Activated T-helper 9 cell treated with anti-CD3 and anti-CD28 coated beads, Interleukin-2, amount 50 U/mL, for 16 hours (primary cell): ENCODE measurements around the gene GMNC.

ENCODE experiments used
- DNase-seq: peaks from one replicate; pipeline ENCODE4 v3.0.0-alpha.2; 2020; ENCODE audit warnings: low read depth

GMNC gene

DNA sequence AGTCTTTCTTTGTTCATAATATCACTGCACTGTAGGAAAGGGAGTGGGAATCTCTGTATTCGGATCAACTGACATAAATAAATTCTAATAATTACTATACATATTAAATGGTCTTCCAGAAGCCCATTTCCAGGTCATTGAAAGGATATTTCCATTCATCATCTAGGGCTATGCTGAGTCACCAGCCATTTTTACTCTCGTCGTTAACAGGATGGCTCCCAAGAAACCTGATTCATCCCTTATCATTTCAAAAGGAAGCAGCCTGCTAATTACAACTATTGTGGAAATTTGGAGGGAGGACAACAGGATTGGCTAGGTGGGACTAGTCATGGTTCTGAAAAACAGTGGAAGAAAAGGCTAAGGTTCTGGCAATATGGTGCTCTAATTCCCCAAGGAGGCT, 13.6 kb downstream of the GMNC start:
- DNase-seq: no peak

GRCh38 chr3:190847436-190847835, 15.1 kb downstream of the GMNC start:
- no peak for DNase-seq

DNA sequence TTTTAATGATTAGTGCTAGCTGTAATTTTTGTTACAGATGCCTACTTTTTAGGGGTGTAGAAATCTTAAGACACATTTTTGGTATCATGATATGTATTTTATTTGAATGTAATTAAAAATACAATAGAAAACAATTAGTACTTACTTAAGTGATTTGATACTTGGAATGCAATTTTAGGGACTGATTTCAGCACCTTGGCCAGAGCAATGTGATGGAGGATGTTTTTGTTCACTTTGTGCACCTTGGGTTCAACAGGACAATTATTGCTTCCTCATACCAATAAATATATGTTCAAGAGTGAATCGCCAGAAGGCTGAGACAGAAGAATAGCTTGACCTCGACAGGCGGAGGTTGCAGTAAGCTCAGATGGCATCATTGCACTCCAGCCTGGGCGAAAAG, 22.3 kb downstream of the GMNC start:
- no peak for DNase-seq

DNA sequence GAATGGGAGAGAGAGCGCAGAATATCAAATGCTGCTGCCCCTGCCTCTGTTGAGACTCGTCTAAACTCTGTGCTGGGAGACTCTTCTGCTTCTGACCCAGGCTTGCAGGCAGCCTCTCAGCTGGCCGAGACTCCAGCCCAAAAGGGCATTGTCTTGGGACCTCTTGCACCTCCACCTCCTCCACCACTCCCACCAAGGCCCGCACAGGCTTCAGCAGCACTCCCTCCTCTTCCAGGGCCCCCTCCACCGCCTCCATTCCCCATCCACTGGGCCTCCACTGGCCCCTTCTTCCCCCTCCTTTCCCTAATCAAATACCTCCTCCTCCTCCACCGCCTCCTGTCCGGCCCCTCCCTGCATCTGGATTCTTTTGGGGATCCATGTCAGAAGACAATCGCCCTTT, 31.3 kb downstream of the GMNC start:
- DNase-seq: no peak

DNA sequence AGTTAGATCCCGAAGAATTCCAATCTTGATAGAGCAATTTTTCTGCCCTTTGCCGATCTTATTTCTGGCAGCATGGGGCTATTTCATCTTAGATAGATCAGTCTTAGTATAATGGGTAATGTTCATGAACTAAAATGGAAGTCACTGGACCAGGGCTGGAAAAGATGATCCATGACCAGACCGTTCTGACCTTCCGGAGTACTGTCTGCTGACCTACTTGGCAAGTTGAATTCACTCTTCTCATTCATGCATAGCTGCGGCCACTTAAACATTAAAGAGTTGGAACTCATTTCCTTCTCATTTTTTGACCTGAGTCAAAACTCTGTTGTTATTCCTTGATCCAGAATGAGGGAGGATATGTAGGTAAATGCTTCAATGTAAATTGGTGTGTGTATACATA, 32.5 kb downstream of the GMNC start:
- DNase-seq: no peak

- no peak for DNase-seq
These were observed 36.5 kb downstream of the GMNC start for GRCh38 chr3:190826018-190826417.

- DNase-seq: no peak
These were observed 37.0 kb downstream of the GMNC start for GRCh38 chr3:190825386-190826016.

DNA sequence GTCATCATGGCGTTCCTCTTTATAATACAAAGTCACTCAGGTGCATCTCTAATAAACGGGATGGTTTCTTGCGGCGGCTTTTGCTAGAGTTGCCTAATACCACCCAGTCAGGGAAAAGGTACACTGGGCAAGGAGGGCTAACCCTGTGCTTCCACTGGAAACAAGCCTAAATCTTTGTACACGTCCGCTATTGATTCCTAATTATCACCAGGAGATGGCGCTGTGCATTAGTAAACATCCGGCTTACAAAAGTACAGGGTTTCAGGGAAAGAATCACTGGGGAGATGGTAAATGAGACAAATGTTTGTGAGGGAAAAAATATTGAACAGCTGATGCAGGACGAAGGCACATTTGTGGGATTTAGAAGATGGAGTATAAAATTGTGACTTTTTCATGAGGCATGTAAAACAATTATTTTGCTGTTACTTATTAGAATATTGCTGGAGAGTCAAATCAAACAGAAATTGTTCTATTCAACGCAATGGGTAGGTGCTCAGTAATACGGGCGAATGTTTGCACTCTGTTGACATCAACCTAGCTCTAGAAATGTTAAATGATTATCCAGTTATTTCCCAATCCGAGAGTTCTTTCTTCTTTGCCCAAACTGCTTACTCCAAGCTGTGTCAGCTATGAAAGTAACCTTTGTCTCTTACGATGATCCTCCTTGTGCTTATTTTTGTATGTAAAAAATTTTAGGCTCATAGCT, 50.6 kb downstream of the GMNC start:
- no peak for DNase-seq

- DNase-seq: no peak
These were observed 51.5 kb downstream of the GMNC start for GRCh38 chr3:190810957-190811356.

GRCh38 chr3:190809351-190809750, 53.1 kb downstream of the GMNC start:
- DNase-seq: no peak

DNA sequence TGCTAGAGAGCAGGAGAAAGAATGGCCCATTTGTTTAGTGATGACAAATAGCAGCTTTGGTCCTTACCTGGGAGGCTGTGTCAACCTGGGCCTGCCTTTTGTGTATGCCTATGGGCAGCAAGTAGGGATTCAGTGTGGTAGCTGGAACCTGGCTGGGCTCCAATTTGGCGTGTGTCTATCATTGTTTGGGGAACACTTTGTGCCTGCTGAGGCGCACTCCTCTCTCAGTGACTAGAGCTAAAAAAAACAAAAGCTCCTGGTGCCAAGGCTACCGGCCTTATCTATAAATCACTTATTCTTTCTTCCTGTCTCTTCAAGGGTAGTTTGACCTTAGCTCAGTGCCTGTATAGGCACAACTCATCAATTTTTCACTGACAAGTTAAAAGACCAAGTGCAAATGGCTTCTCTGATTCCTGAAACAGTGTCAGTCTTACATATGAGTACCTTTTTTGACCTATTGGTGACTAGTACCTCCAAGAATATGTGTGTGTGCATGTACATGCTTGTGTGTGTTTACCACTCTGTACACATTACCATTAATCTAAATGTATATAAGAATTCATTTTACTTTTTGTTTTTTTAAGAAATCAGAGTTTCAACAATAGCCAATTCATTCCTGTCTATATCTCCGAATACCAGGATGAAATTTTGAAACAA, 54.6 kb downstream of the GMNC start:
- no peak for DNase-seq
